Neural cell (in vitro differentiated cells): Measurements from ENCODE around the gene HDAC1. TPM values are rescaled to one million over a fixed set of nuclear protein-coding genes. Genes with fewer than 3 reads are reported as not detected.

Experiments
- H2AFZ ChIP-seq: fragments of 200-600, 300-800 bp; sonication (generic), shearing (Covaris generic); 2 replicates; pipeline ENCODE4 v1.6.0; 2014; ENCODE audit warnings: low read depth, mild to moderate bottlenecking, antibody characterized with exemption, low read length, moderate library complexity
- H3F3A ChIP-seq: fragments of 200-600 bp; shearing (Covaris generic); 2 replicates; pipeline ENCODE4 v1.6.1; 2016; ENCODE audit warnings: mild to moderate bottlenecking, moderate library complexity, mixed read lengths, antibody characterized with exemption, low read length; ENCODE audit not compliant: insufficient read depth, poor library complexity, severe bottlenecking
- H3K27ac ChIP-seq: fragments of 200-600, 300-800 bp; sonication (generic), shearing (Covaris generic); 2 replicates; pipeline ENCODE4 v1.5.1; 2014; ENCODE audit warnings: mild to moderate bottlenecking, low read length, moderate library complexity
- H3K27me3 ChIP-seq: fragments of 300-800, 200-600 bp; sonication (generic), shearing (Covaris generic); 2 replicates; pipeline ENCODE4 v1.6.0; 2014; ENCODE audit warnings: mild to moderate bottlenecking, low read depth, low read length, moderate library complexity; ENCODE audit not compliant: insufficient read depth
- H3K36me3 ChIP-seq: fragments of 300-800, 200-600 bp; sonication (generic), shearing (Covaris generic); 2 replicates; pipeline ENCODE4 v1.5.1; 2014; ENCODE audit warnings: mild to moderate bottlenecking, antibody characterized with exemption, low read length, moderate library complexity; ENCODE audit not compliant: insufficient read depth
- H3K4me2 ChIP-seq: fragments of 300-800, 200-600 bp; sonication (generic), shearing (Covaris generic); 2 replicates; pipeline ENCODE4 v1.6.0; 2014; ENCODE audit warnings: mild to moderate bottlenecking, low read length
- H3K4me3 ChIP-seq: fragments of 300-800, 200-600 bp; sonication (generic), shearing (Covaris generic); 2 replicates; pipeline ENCODE4 v1.5.1; 2014; ENCODE audit warnings: mild to moderate bottlenecking, low read length, moderate library complexity
- H3K79me2 ChIP-seq: fragments of 200-600 bp; shearing (Covaris generic); replicated peaks from 2 replicates; pipeline ENCODE4 v1.6.0; 2014; ENCODE audit warnings: mild to moderate bottlenecking, low read length, moderate library complexity; ENCODE audit not compliant: insufficient read depth
- H3K9ac ChIP-seq: fragments of 300-800, 200-600 bp; sonication (generic), shearing (Covaris generic); 2 replicates; pipeline ENCODE4 v1.6.1; 2016; ENCODE audit warnings: mild to moderate bottlenecking, low read length, mixed read lengths
- H3K9me2 ChIP-seq: fragments of 200-600 bp; shearing (Covaris generic); 2 replicates; pipeline ENCODE4 v1.6.1; 2016; ENCODE audit warnings: mild to moderate bottlenecking, low read length, mixed read lengths; ENCODE audit not compliant: insufficient read depth
- H3K9me3 ChIP-seq: fragments of 200-600, 300-800 bp; sonication (generic), shearing (Covaris generic); 2 replicates; pipeline ENCODE4 v1.6.1; 2016; ENCODE audit warnings: mild to moderate bottlenecking, mixed run types, low read length, moderate library complexity, mixed read lengths
- H4K20me1 ChIP-seq: fragments of 200-600 bp; shearing (Covaris generic); 2 replicates; pipeline ENCODE4 v1.6.1; 2016; ENCODE audit warnings: mild to moderate bottlenecking, mixed run types; ENCODE audit not compliant: insufficient read depth
- CTCF ChIP-seq: fragments of 450-650 bp; IDR thresholded peaks from 2 replicates; pipeline ENCODE4 v1.5.1; 2014; ENCODE audit warnings: antibody characterized with exemption, mild to moderate bottlenecking, moderate library complexity; ENCODE audit not compliant: poor library complexity, severe bottlenecking
- EP300 ChIP-seq: fragments of 450-650 bp; conservative IDR thresholded peaks from 2 replicates; pipeline ENCODE4 v1.6.1; 2014; ENCODE audit warnings: antibody characterized with exemption, mild to moderate bottlenecking, moderate library complexity; ENCODE audit not compliant: poor library complexity, severe bottlenecking
- EZH2 ChIP-seq: fragments of 200-600, 300-800 bp; shearing (Covaris generic), sonication (generic); IDR thresholded peaks from 2 replicates; pipeline ENCODE4 v1.6.1; 2014; ENCODE audit warnings: antibody characterized with exemption, low read length, borderline replicate concordance, mild to moderate bottlenecking; ENCODE audit not compliant: insufficient read depth, poor library complexity, severe bottlenecking
- MXI1 ChIP-seq: fragments of 450-650 bp; conservative IDR thresholded peaks from 2 replicates; pipeline ENCODE4 v1.6.1; 2014; ENCODE audit warnings: antibody characterized with exemption, mild to moderate bottlenecking; ENCODE audit not compliant: poor library complexity, severe bottlenecking
- POLR2AphosphoS5 ChIP-seq: IDR thresholded peaks from 2 replicates; pipeline ENCODE4 v1.6.1; 2012
- RAD21 ChIP-seq: fragments of 450-650 bp; conservative IDR thresholded peaks from 2 replicates; pipeline ENCODE4 v1.6.1; 2014; ENCODE audit warnings: antibody characterized with exemption, mild to moderate bottlenecking, moderate library complexity
- REST ChIP-seq: IDR thresholded peaks from 2 replicates; pipeline ENCODE4 v1.6.1; 2012; ENCODE audit warnings: borderline replicate concordance
- SMC3 ChIP-seq: fragments of 450-650 bp; conservative IDR thresholded peaks from 2 replicates; pipeline ENCODE4 v1.6.1; 2014; ENCODE audit warnings: antibody characterized with exemption, mild to moderate bottlenecking, moderate library complexity; ENCODE audit not compliant: poor library complexity
- TAF1 ChIP-seq: IDR thresholded peaks from 2 replicates; pipeline ENCODE4 v1.6.1; 2012; ENCODE audit warnings: low read depth
- polyA plus RNA-seq: library from polyadenylated mRNA; depleted of rRNA; stranded (reverse); fragments of >200 nt; gene quantifications from 2 replicates; pipeline ENCODE4 v1.2.3, GENCODE V29; 2014

The HDAC1 gene
- polyA plus RNA-seq, 1 donor from 2014 or later, result 60.8 TPM

GRCh38 chr1:32363713-32364112 lies 71.8 kb downstream of the HDAC1 start:
- no peaks in the 10 kb centered on the region for H3K27me3 ChIP-seq
- H3K9me2 ChIP-seq, result no peaks in the 10 kb centered on the region
- no peak overlapping the region for H3K4me2 ChIP-seq
- no peak overlapping the region for H3K27ac ChIP-seq
- no peaks in the 10 kb centered on the region for H3K79me2 ChIP-seq
- H3K9me3 ChIP-seq, result no peaks in the 10 kb centered on the region
- TF ChIP-seq POLR2AphosphoS5 (no peak), EP300 (no peak), EZH2 (no peak), RAD21 (no peak), REST (no peak), MXI1 (no peak), SMC3 (no peak), TAF1 (no peak), CTCF (no peak)
- no peaks in the 10 kb centered on the region for H4K20me1 ChIP-seq
- no peak overlapping the region for H3K9ac ChIP-seq
- no peak overlapping the region for H2AFZ ChIP-seq
- no peaks in the 10 kb centered on the region for H3K36me3 ChIP-seq
- no peaks in the 10 kb centered on the region for H3F3A ChIP-seq
- no peak overlapping the region for H3K4me3 ChIP-seq

- H3K9ac ChIP-seq, result no peak overlapping the region
- no peaks in the 10 kb centered on the region for H3K27me3 ChIP-seq
- H3F3A ChIP-seq, result no peaks in the 10 kb centered on the region
- no peaks in the 10 kb centered on the region for H3K79me2 ChIP-seq
- H3K36me3 ChIP-seq, result no peaks in the 10 kb centered on the region
- H3K4me3 ChIP-seq, result no peak overlapping the region
- no peak overlapping the region for H3K27ac ChIP-seq
- no peak overlapping the region for H3K4me2 ChIP-seq
- no peak for TF ChIP-seq EZH2
- H3K9me2 ChIP-seq, result no peaks in the 10 kb centered on the region
- no peak overlapping the region for H2AFZ ChIP-seq
- no peaks in the 10 kb centered on the region for H4K20me1 ChIP-seq
- no peaks in the 10 kb centered on the region for H3K9me3 ChIP-seq
Measured at GRCh38 chr1:32364836-32365235, 73.0 kb downstream of the HDAC1 start.

GRCh38 chr1:32365445-32365844 lies 73.6 kb downstream of the HDAC1 start:
- Histone ChIP-seq H3K79me2 (no peaks in the 10 kb centered on the region), H3K9ac (no peak overlapping the region), H3K27me3 (no peaks in the 10 kb centered on the region), H3K27ac (no peak overlapping the region), H3K4me2 (no peak overlapping the region), H3K36me3 (no peaks in the 10 kb centered on the region), H3K9me3 (no peaks in the 10 kb centered on the region), H3K9me2 (no peaks in the 10 kb centered on the region), H3F3A (no peaks in the 10 kb centered on the region), H4K20me1 (no peaks in the 10 kb centered on the region), H2AFZ (no peak overlapping the region), H3K4me3 (no peak overlapping the region)
- no peak for TF ChIP-seq CTCF
- no peak for TF ChIP-seq EP300
